H1 (cell line): ENCODE results near the gene SFXN2. TPM values are rescaled to one million over a fixed set of nuclear protein-coding genes. Genes with fewer than 3 reads are reported as not detected.

Experiments
- CTCF ChIA-PET: fragments of 300-600 bp; sonication (Branson Sonifier 250); formaldehyde crosslinking; loops from one replicate; lab custom pipeline; 2021; ENCODE audit not compliant: partially characterized antibody; lab: Charles Lee
- POLR2A ChIA-PET: fragments of 300-600 bp; sonication (Branson Sonifier 250); formaldehyde crosslinking; loops from one replicate; lab custom pipeline; 2021; ENCODE audit warnings: inconsistent platforms; ENCODE audit not compliant: partially characterized antibody; lab: Charles Lee
- DNase-seq, 2 experiments: peaks; one replicate each; pipeline versions ENCODE4 v3.0.0 to v3.0.0-alpha.2; 2010 to 2022; ENCODE audit warnings: low spot score in 2 of 2, low read depth in 1 of 2, mixed read lengths in 1 of 2
- FAIRE-seq: peaks from 2 replicates; lab custom pipeline; 2011; peaks lifted over from hg19 to GRCh38; lab: Jason Lieb, UNC
- H2AFZ ChIP-seq: 2 replicates; pipeline ENCODE4 v1.8.1; 2012; ENCODE audit warnings: low read length, inconsistent platforms
- H2AK5ac ChIP-seq: 2 replicates; pipeline ENCODE4 v1.6.1; 2013; ENCODE audit warnings: low read depth, low read length
- H2BK120ac ChIP-seq: replicated peaks from 2 replicates; pipeline ENCODE3; 2013; ENCODE audit warnings: low read depth, low read length, inconsistent platforms
- H2BK12ac ChIP-seq: 2 replicates; pipeline ENCODE4 v1.6.1; 2013; ENCODE audit warnings: low read depth, low read length
- H2BK15ac ChIP-seq: 2 replicates; pipeline ENCODE4 v1.6.1; 2013; ENCODE audit warnings: low read length
- H2BK20ac ChIP-seq: 2 replicates; pipeline ENCODE4 v1.6.1; 2013; ENCODE audit warnings: low read length
- H2BK5ac ChIP-seq: 2 replicates; pipeline ENCODE4 v1.6.1; 2013; ENCODE audit warnings: low read depth, low read length
- H3K14ac ChIP-seq: 2 replicates; pipeline ENCODE4 v1.6.1; 2013; ENCODE audit warnings: inconsistent platforms; ENCODE audit not compliant: insufficient read length
- H3K18ac ChIP-seq: 2 replicates; pipeline ENCODE4 v1.6.1; 2013; ENCODE audit warnings: low read length; ENCODE audit errors: extremely low read depth
- H3K23ac ChIP-seq: 2 replicates; pipeline ENCODE4 v1.6.1; 2013; ENCODE audit warnings: inconsistent platforms; ENCODE audit not compliant: insufficient read length
- H3K23me2 ChIP-seq: 2 replicates; pipeline ENCODE4 v1.6.1; 2013; ENCODE audit warnings: low read depth, low read length
- H3K27ac ChIP-seq: 2 replicates; pipeline ENCODE4 v1.6.1; 2011; ENCODE audit warnings: low read depth, low read length, inconsistent platforms
- H3K27me3 ChIP-seq, 4 experiments: replicated peaks in 1 of 4; 1 replicate in 1 of 4; 2 replicates in 3 of 4; pipeline versions ENCODE4 v1.6.1 to v1.8.1; 2011 to 2013; ENCODE audit warnings: low read length in 3 of 4, mild to moderate bottlenecking in 3 of 4, inconsistent platforms in 2 of 4, mixed read lengths in 2 of 4, moderate library complexity in 1 of 4; ENCODE audit not compliant: control insufficient read depth in 3 of 4, insufficient read depth in 3 of 4; ENCODE audit errors: extremely low read depth in 1 of 4
- H3K36me3 ChIP-seq, 4 experiments: 2 replicates each; pipeline versions ENCODE4 v1.6.1 to v1.8.1; 2011 to 2013; ENCODE audit warnings: mild to moderate bottlenecking in 4 of 4, low read length in 3 of 4, moderate library complexity in 2 of 4, control low read depth in 1 of 4, inconsistent platforms in 1 of 4; ENCODE audit not compliant: insufficient read depth in 4 of 4, control insufficient read depth in 2 of 4
- H3K4ac ChIP-seq: replicated peaks from 2 replicates; pipeline ENCODE3; 2013; ENCODE audit warnings: low read length, low read depth, mixed read lengths, inconsistent platforms; ENCODE audit not compliant: insufficient read length
- H3K4me1 ChIP-seq, 4 experiments: replicated peaks in 1 of 4; 1 replicate in 1 of 4; 2 replicates in 3 of 4; pipeline versions ENCODE4 v1.6.1 to v1.8.1; 2011 to 2013; ENCODE audit warnings: low read length in 3 of 4, inconsistent platforms in 2 of 4, mixed read lengths in 1 of 4; ENCODE audit not compliant: insufficient read depth in 4 of 4, control insufficient read depth in 3 of 4
- H3K4me2 ChIP-seq, 2 experiments: 2 replicates each; pipeline versions ENCODE4 v1.6.1 to v1.8.1; 2011 to 2013; ENCODE audit warnings: low read depth in 2 of 2, low read length in 2 of 2, control low read depth in 1 of 2, inconsistent platforms in 1 of 2, mild to moderate bottlenecking in 1 of 2; ENCODE audit not compliant: insufficient read depth in 1 of 2
- H3K4me3 ChIP-seq, 4 experiments: fragments of 200-600, 300-600 bp in 1 of 4; sonication (generic), shearing (Covaris generic), sonication (Bioruptor Twin) in 1 of 4; 2 replicates each; pipeline versions ENCODE4 v1.5.1 to v1.8.1; 2011 to 2016; ENCODE audit warnings: low read length in 4 of 4, low read depth in 3 of 4, control low read depth in 2 of 4, inconsistent platforms in 2 of 4, mild to moderate bottlenecking in 2 of 4, mixed read lengths in 1 of 4, moderate library complexity in 1 of 4; ENCODE audit not compliant: insufficient read depth in 2 of 4; ENCODE audit errors: extremely low read depth in 1 of 4
- H3K56ac ChIP-seq: replicated peaks from 2 replicates; pipeline ENCODE3; 2013; ENCODE audit warnings: low read depth, mild to moderate bottlenecking, mixed read lengths, low read length, inconsistent platforms; ENCODE audit not compliant: insufficient read length
- H3K79me1 ChIP-seq: 2 replicates; pipeline ENCODE4 v1.6.1; 2013; ENCODE audit warnings: low read depth, low read length, control low read depth
- H3K79me2 ChIP-seq, 2 experiments: 2 replicates each; pipeline versions ENCODE4 v1.6.1 to v1.8.1; 2012 to 2013; ENCODE audit warnings: low read length in 2 of 2, mild to moderate bottlenecking in 2 of 2, inconsistent platforms in 1 of 2; ENCODE audit not compliant: insufficient read depth in 2 of 2, control insufficient read depth in 1 of 2
- H3K9ac ChIP-seq, 4 experiments: replicated peaks in 1 of 4; 1 replicate in 1 of 4; 2 replicates in 3 of 4; pipeline versions ENCODE4 v1.6.1 to v1.8.1; 2011 to 2013; ENCODE audit warnings: low read depth in 3 of 4, low read length in 3 of 4, control low read depth in 2 of 4, mild to moderate bottlenecking in 2 of 4, moderate library complexity in 2 of 4, inconsistent platforms in 1 of 4; ENCODE audit errors: extremely low read depth in 1 of 4
- H3K9me3 ChIP-seq, 2 experiments: 2 replicates each; pipeline versions ENCODE4 v1.6.1 to v1.8.1; 2012 to 2013; ENCODE audit warnings: mild to moderate bottlenecking in 2 of 2, moderate library complexity in 2 of 2, control low read depth in 1 of 2, inconsistent platforms in 1 of 2, low read depth in 1 of 2, low read length in 1 of 2, mixed read lengths in 1 of 2; ENCODE audit not compliant: insufficient read depth in 2 of 2
- H4K20me1 ChIP-seq, 2 experiments: replicated peaks in 1 of 2; 2 replicates each; pipeline versions ENCODE3 to v1.8.1; 2011 to 2013; ENCODE audit warnings: inconsistent platforms in 2 of 2, low read length in 2 of 2, mild to moderate bottlenecking in 1 of 2; ENCODE audit not compliant: insufficient read depth in 2 of 2, control insufficient read depth in 1 of 2
- H4K5ac ChIP-seq: 2 replicates; pipeline ENCODE4 v1.6.1; 2013; ENCODE audit warnings: low read length, low read depth, mixed read lengths, inconsistent platforms; ENCODE audit not compliant: insufficient read length
- H4K8ac ChIP-seq: 2 replicates; pipeline ENCODE4 v1.8.0; 2013; ENCODE audit warnings: mild to moderate bottlenecking, moderate library complexity, low read length, inconsistent platforms; ENCODE audit not compliant: insufficient read depth; ENCODE audit errors: extremely low read depth
- H4K91ac ChIP-seq: replicated peaks from 2 replicates; pipeline ENCODE3; 2013; ENCODE audit warnings: low read length, mixed read lengths, inconsistent platforms; ENCODE audit not compliant: insufficient read length
- ASH2L ChIP-seq: fragments of 200-600, 300-600 bp; sonication (generic); IDR thresholded peaks from one replicate; pipeline ENCODE4 v1.7.1; 2017; ENCODE audit warnings: low read length
- CHD1 ChIP-seq: IDR thresholded peaks from 2 replicates; pipeline ENCODE4 v1.6.1; 2012; ENCODE audit warnings: low read depth, low read length, improper control_type of control experiment
- EP300 ChIP-seq, 2 experiments: IDR thresholded peaks; 1 replicate in 1 of 2; 2 replicates in 1 of 2; pipeline ENCODE4 v1.6.1; 2011 to 2012; ENCODE audit warnings: low read depth in 2 of 2, low read length in 2 of 2, mild to moderate bottlenecking in 2 of 2, borderline replicate concordance in 1 of 2, inconsistent platforms in 1 of 2, moderate library complexity in 1 of 2
- HDAC2 ChIP-seq, 2 experiments: fragments of 300-600 bp in 1 of 2; sonication (generic) in 1 of 2; IDR thresholded peaks; 2 replicates each; pipeline ENCODE4 v1.6.1; 2011 to 2012; ENCODE audit warnings: low read depth in 2 of 2, low read length in 2 of 2, mild to moderate bottlenecking in 2 of 2, moderate library complexity in 2 of 2, borderline replicate concordance in 1 of 2, inconsistent platforms in 1 of 2
- HDAC6 ChIP-seq: IDR thresholded peaks from one replicate; pipeline ENCODE4 v1.7.1; 2012; ENCODE audit warnings: low read depth, mild to moderate bottlenecking, inconsistent platforms, low read length, moderate library complexity
- JUND ChIP-seq: IDR thresholded peaks from 2 replicates; pipeline ENCODE4 v1.6.1; 2011; ENCODE audit warnings: mild to moderate bottlenecking, improper control_type of control experiment, low read length
- KDM1A ChIP-seq: fragments of 200-600, 300-600 bp; sonication (generic); IDR thresholded peaks from 2 replicates; pipeline ENCODE4 v1.7.1; 2016; ENCODE audit warnings: mild to moderate bottlenecking, low read length, borderline replicate concordance
- MAFK ChIP-seq: IDR thresholded peaks from 2 replicates; pipeline ENCODE4 v1.6.1; 2012; ENCODE audit warnings: low read depth, mild to moderate bottlenecking, improper control_type of control experiment, low read length
- SP1 ChIP-seq: IDR thresholded peaks from 2 replicates; pipeline ENCODE4 v1.6.1; 2011; ENCODE audit warnings: low read depth, low read length
- SP2 ChIP-seq: IDR thresholded peaks from 2 replicates; pipeline ENCODE4 v1.6.1; 2012; ENCODE audit warnings: mild to moderate bottlenecking, low read length, inconsistent platforms
- SP4 ChIP-seq: IDR thresholded peaks from 2 replicates; pipeline ENCODE4 v1.6.1; 2012; ENCODE audit warnings: low read length, inconsistent platforms
- WGBS, 2 experiments: shearing (Covaris generic) in 1 of 2; methylation state at CpG; one replicate each; pipeline versions ENCODE4 v1.1.6 to v1.1.7; 2013 to 2015; ENCODE audit warnings: low lambda C conversion rate in 2 of 2, mixed read lengths in 2 of 2, inconsistent platforms in 1 of 2, low coverage in 1 of 2, missing lambda C conversion rate in 1 of 2; ENCODE audit not compliant: insufficient replicate concordance in 2 of 2, insufficient coverage in 1 of 2, insufficient read length in 1 of 2; ENCODE audit errors: extremely low coverage in 1 of 2, missing lambda C conversion rate in 1 of 2; 5-methylcytosine and 5-hydroxymethylcytosine counted together
- polyA plus RNA-seq, 7 experiments: library from polyadenylated mRNA; depleted of rRNA in 3 of 7; stranded (reverse) in 5 of 7; unstranded in 2 of 7; fragments of >200 nt in 5 of 7; fragments of 200-250 nt in 2 of 7; gene quantifications; 1 replicate in 5 of 7; 2 replicates in 1 of 7; 4 replicates in 1 of 7; pipeline versions ENCODE4 v1.2.1 to v1.2.3, GENCODE V29; 2011 to 2013; ENCODE audit warnings: missing spikeins in 2 of 7, mixed read lengths in 2 of 7
- total RNA-seq: library from RNA; stranded (reverse); fragmentation: NEBNext Ultra II Directional; extraction: Animal tissue kit (Norgen Biotek cat#: 25700); gene quantifications from 2 replicates; pipeline ENCODE4 v1.2.1, GENCODE V29; 2021
- TF ChIP-seq, protein P1 (sequence below): IDR thresholded peaks from 2 replicates; pipeline ENCODE4 v1.6.1; 2011; ENCODE audit warnings: low read depth, mild to moderate bottlenecking, low read length; ENCODE audit not compliant: insufficient read depth

Gene SFXN2
- total and polyA plus RNA-seq, 2 of the 8 experiments (the other 6 are each of a cell fraction or from before 2014, with no cell fraction given): 20.5 to 23.5 TPM

DNA sequence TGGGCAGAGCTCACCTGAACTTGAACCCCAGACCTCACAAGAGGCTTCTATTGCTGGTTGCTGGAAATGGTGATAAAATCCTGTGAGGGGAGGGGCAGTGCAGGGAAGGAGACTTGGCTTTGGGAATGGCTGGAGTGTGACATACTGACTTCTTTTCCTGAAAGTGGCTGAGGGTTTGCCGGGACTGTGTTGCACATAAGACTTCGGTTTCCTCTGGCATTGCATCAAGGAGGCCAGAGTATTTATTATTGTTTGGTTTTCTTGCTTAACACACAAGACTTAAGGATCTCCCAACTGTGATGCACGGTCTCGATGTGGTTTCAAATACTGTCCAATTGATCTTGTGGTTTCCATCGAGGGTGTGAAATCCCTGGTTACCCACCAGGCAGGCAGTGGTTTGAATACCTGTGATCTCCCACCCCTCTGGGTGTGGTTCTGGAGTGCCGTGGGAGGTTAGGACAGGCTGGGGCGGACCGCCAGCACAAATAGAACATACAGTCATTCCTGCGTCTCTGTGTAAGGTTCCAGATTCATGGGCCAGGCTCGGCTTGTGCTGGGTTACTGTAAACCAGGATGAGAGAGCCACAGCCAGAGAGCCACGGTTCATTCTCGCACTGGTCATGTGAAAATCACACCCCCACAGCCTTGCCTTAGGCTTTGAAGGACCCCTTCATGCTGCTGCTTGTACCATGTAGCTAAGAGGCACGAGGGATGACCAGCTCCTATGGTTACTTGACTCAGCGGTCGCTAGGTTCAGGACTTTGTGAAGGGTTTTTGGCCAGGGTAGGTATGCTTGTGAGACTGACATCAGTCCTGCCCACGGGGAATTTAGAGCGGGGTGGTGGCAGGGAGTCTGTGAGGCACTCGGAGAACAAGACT lies 68.5 kb downstream of the SFXN2 start:
- Histone ChIP-seq H2BK12ac (no peak overlapping the region), H2BK20ac (no peak overlapping the region), H3K14ac (no peak overlapping the region), H3K23ac (no peak overlapping the region), H3K79me2 (no peaks in the 10 kb centered on the region), H3K36me3 (no peaks in the 10 kb centered on the region), H3K9ac (no peak overlapping the region), H3K23me2 (no peaks in the 10 kb centered on the region), H3K79me1 (peaks cover 6% of the 10 kb centered on the region), H3K56ac (no peak overlapping the region), H3K4me3 (no peak overlapping the region), H3K4ac (no peak overlapping the region), H3K27ac (no peak overlapping the region), H3K18ac (no peak overlapping the region), H3K9me3 (no peaks in the 10 kb centered on the region), H3K4me1 (peaks cover 2 to 15% (median 11%) of the 10 kb centered on the region in 4 experiments; a peak in 6 of 7 replicates), H4K20me1 (peaks cover 2 to 6% of the 10 kb centered on the region in 2 experiments), H3K27me3 (no peaks in the 10 kb centered on the region; a peak in 1 of 7 replicates), H2BK15ac (no peak overlapping the region), H4K91ac (no peak overlapping the region), H3K4me2 (no peak overlapping the region), H4K5ac (no peak overlapping the region), H2BK120ac (no peak overlapping the region), H2AFZ (no peak overlapping the region), H2AK5ac (no peak overlapping the region), H2BK5ac (no peak overlapping the region; the same call in 1 of the 2 replicates), H4K8ac (no peak overlapping the region; the same call in 1 of the 2 replicates)
- ChIA-PET CTCF (interaction anchor here (1.6 kb wide), 1 partner anchor 52 kb away, joined by 3 read pairs; no protein-coding TSS in a partner anchor), POLR2A (no interaction called here)
- 87% methylated on average over 18 of the region's 18 CpGs; no CpG with 5 or more reads in 1 of the 2 experiments for WGBS, 2 experiments
- no peak for FAIRE-seq
- no peak for DNase-seq
- TF ChIP-seq HDAC2 (IDR thresholded peaks at IDR 0.05; ENCODE audit: borderline replicate concordance in 1 of 2, low read depth in 2 of 2, low read length in 2 of 2) (no peak), HDAC6 (no peak), ASH2L (no peak), KDM1A (no peak), CHD1 (no peak), SP2 (no peak), JUND (no peak), EP300 (IDR thresholded peaks at IDR 0.05; ENCODE audit: borderline replicate concordance in 1 of 2, low read depth in 2 of 2, low read length in 2 of 2) (no peak), SP1 (no peak), MAFK (no peak), SP4 (no peak)
- TF ChIP-seq, protein P1, sequence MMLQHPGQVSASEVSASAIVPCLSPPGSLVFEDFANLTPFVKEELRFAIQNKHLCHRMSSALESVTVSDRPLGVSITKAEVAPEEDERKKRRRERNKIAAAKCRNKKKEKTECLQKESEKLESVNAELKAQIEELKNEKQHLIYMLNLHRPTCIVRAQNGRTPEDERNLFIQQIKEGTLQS: no peak
